ENCODE measurements around the gene CLBA1.

CLBA1 gene

DNA sequence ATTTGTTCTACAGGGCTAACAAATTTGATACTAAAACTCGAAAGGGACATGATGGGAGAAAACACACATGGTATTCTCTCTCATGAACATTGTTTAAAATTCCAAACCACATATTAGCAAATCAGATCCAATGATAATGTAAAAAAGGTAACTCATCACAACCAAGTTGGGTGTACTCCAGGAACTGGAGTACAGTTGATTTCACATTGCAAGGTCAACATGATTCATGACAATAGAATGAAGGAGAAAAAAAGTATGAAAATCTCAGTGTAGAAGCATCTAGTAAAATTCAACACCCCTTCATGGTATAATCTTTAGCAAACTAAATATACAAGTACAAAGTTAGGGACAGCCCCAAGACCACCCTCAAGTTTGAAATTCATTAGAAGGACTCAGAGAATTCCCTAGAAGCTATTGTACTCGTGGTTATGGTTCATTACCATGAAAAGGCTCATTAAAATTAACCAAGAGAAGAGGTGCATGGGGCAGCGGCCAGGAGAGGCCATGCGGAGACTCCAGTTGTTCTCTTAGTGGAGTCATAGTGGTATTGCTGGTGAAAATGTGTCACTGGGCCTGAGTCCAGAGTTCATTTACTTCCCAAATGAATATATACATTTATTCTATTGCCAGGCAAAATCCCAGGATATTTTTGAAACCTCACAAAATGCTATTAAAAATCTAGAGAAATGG lies 38.3 kb downstream of the CLBA1 start (continued):
- TF ChIP-seq, protein P1, sequence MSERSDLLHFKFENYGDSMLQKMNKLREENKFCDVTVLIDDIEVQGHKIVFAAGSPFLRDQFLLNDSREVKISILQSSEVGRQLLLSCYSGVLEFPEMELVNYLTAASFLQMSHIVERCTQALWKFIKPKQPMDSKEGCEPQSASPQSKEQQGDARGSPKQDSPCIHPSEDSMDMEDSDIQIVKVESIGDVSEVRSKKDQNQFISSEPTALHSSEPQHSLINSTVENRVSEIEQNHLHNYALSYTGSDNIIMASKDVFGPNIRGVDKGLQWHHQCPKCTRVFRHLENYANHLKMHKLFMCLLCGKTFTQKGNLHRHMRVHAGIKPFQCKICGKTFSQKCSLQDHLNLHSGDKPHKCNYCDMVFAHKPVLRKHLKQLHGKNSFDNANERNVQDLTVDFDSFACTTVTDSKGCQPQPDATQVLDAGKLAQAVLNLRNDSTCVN (tag by site-specific recombination; optimal IDR thresholded peaks at IDR 0.05): no peak
- no peak for TF ChIP-seq ZNF610 (tag by site-specific recombination; IDR thresholded peaks at IDR 0.05; ENCODE audit: borderline replicate concordance)

GRCh38 chr14:105025429-105025828 lies 39.8 kb downstream of the CLBA1 start:
- H3K4me1 ChIP-seq (ENCODE audit: control insufficient read depth, insufficient read depth, low read length): no peaks in the 10 kb centered on the region
- TF ChIP-seq ZNF416 (tag by site-specific recombination; IDR thresholded peaks at IDR 0.05) (no peak), ZNF311 (tag by site-specific recombination; IDR thresholded peaks at IDR 0.05; ENCODE audit: borderline replicate concordance) (no peak)
- TF ChIP-seq, protein P2, sequence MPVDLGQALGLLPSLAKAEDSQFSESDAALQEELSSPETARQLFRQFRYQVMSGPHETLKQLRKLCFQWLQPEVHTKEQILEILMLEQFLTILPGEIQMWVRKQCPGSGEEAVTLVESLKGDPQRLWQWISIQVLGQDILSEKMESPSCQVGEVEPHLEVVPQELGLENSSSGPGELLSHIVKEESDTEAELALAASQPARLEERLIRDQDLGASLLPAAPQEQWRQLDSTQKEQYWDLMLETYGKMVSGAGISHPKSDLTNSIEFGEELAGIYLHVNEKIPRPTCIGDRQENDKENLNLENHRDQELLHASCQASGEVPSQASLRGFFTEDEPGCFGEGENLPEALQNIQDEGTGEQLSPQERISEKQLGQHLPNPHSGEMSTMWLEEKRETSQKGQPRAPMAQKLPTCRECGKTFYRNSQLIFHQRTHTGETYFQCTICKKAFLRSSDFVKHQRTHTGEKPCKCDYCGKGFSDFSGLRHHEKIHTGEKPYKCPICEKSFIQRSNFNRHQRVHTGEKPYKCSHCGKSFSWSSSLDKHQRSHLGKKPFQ (tag by site-specific recombination; IDR thresholded peaks at IDR 0.05): no peak
- POLR2A ChIA-PET: interaction anchor here (1.0 kb wide), 1 partner anchor 9 kb away, joined by 3 read pairs; no protein-coding TSS in a partner anchor
- no peaks in the 10 kb centered on the region for H3K9me3 ChIP-seq (ENCODE audit: control insufficient read depth, insufficient read depth, low read depth, low read length)
- H3K27ac ChIP-seq (ENCODE audit: extremely low read depth, low read depth, low read length): no peak overlapping the region
- CTCF ChIA-PET: interaction anchor here (1.2 to 2.8 kb wide), 3 partner anchors 18 to 50 kb away, joined by 3 to 12 read pairs (median 4); no protein-coding TSS in a partner anchor
- no peak overlapping the region for H3K4me3 ChIP-seq (ENCODE audit: low read depth, low read length)
- H3K36me3 ChIP-seq (ENCODE audit: control insufficient read depth in 2 of 2, insufficient read depth in 1 of 2, low read length in 2 of 2): no peaks in the 10 kb centered on the region

- no peak overlapping the region for H3K27ac ChIP-seq (ENCODE audit: extremely low read depth, low read depth, low read length)
- H3K4me3 ChIP-seq (ENCODE audit: low read depth, low read length): no peak overlapping the region
- no peaks in the 10 kb centered on the region for H3K4me1 ChIP-seq (ENCODE audit: control insufficient read depth, insufficient read depth, low read length)
- ChIA-PET POLR2A (no interaction called here), CTCF (interaction anchor here (0.7 to 2.8 kb wide), 3 partner anchors 18 to 51 kb away, joined by 3 to 12 read pairs (median 4); no protein-coding TSS in a partner anchor)
- peak; percentile 93 for TF ChIP-seq PRDM1 (tag by site-specific recombination; IDR thresholded peaks at IDR 0.05)
- no peak for TF ChIP-seq RBAK (tag by site-specific recombination; IDR thresholded peaks at IDR 0.05)
- no peak for TF ChIP-seq SETDB1 (IDR thresholded peaks at IDR 0.05; ENCODE audit: insufficient read length, low read length)
- H3K9me3 ChIP-seq (ENCODE audit: control insufficient read depth, insufficient read depth, low read depth, low read length): no peaks in the 10 kb centered on the region
- no peaks in the 10 kb centered on the region for H3K36me3 ChIP-seq (ENCODE audit: control insufficient read depth in 2 of 2, insufficient read depth in 1 of 2, low read length in 2 of 2)
These were observed 40.6 kb downstream of the CLBA1 start for GRCh38 chr14:105026033-105026785.

GRCh38 chr14:105026802-105027563 lies 41.4 kb downstream of the CLBA1 start:
- H3K4me3 ChIP-seq (ENCODE audit: low read depth, low read length): no peak overlapping the region
- H3K9me3 ChIP-seq (ENCODE audit: control insufficient read depth, insufficient read depth, low read depth, low read length): no peaks in the 10 kb centered on the region
- no peak overlapping the region for H3K27ac ChIP-seq (ENCODE audit: extremely low read depth, low read depth, low read length)
- no peaks in the 10 kb centered on the region for H3K4me1 ChIP-seq (ENCODE audit: control insufficient read depth, insufficient read depth, low read length)
- H3K36me3 ChIP-seq (ENCODE audit: control insufficient read depth in 2 of 2, insufficient read depth in 1 of 2, low read length in 2 of 2): no peaks in the 10 kb centered on the region
- ChIA-PET POLR2A (no interaction called here), CTCF (interaction anchor here (0.6 to 2.8 kb wide), 2 partner anchors 52 to 304 kb away, joined by 3 to 12 read pairs; no protein-coding TSS in a partner anchor)
- TF ChIP-seq ZNF184 (tag by site-specific recombination; IDR thresholded peaks at IDR 0.05): no peak
- TF ChIP-seq ZNF623 (tag by site-specific recombination; IDR thresholded peaks at IDR 0.05): no peak
- TF ChIP-seq PRDM1 (tag by site-specific recombination; IDR thresholded peaks at IDR 0.05): peak; percentile 28; the same call in 1 of the 2 replicates
- TF ChIP-seq PRDM10 (tag by site-specific recombination; IDR thresholded peaks at IDR 0.05): peak; percentile 24; the same call in 1 of the 2 replicates
- no peak for TF ChIP-seq REST (tag by site-specific recombination; IDR thresholded peaks at IDR 0.05)
- 0 out of 2 replicates have a peak, but pooled peaks have one; percentile 20 for TF ChIP-seq SP2 (tag by site-specific recombination; IDR thresholded peaks at IDR 0.05)
- TF ChIP-seq ZNF366 (tag by site-specific recombination; conservative IDR thresholded peaks at IDR 0.05): peak; percentile 89
- no peak for TF ChIP-seq ZNF174 (tag by site-specific recombination; IDR thresholded peaks at IDR 0.05)
